Sigmoid colon (tissue), 4 donors: ENCODE measurements around the gene ZDHHC11B.
"Not testable (repeated sequence)": the region's sequence is repeated elsewhere in the genome, so short reads cannot be mapped to it uniquely, and the experiment has no call there.

Experiments used
- CTCF ChIP-seq, 4 experiments: fragments of 450-650 bp in 3 of 4; fragments of 200-600 bp in 1 of 4; IDR thresholded peaks; one replicate each; pipeline ENCODE4 v1.5.1; 2016 to 2019; ENCODE audit warnings: antibody characterized with exemption in 4 of 4, mild to moderate bottlenecking in 3 of 4, moderate library complexity in 2 of 4
- POLR2A ChIP-seq, 2 donors: fragments of 450-650 bp; IDR thresholded peaks; one replicate each; pipeline ENCODE4 v1.6.1; 2016; ENCODE audit warnings: antibody characterized with exemption in 2 of 2, mild to moderate bottlenecking in 2 of 2, moderate library complexity in 2 of 2
- POLR2AphosphoS5 ChIP-seq, 4 donors: sonication (generic); formaldehyde crosslinking; IDR thresholded peaks; one replicate each; pipeline ENCODE4 v1.6.1; 2017; ENCODE audit warnings: antibody characterized with exemption in 4 of 4

- not testable (repeated sequence) for TF ChIP-seq CTCF, POLR2A, POLR2AphosphoS5 (IDR thresholded peaks at IDR 0.05)
These were observed 70.1 kb downstream of the ZDHHC11B start for GRCh38 chr5:714215-715118.
